NCI-H69 (cell line): ENCODE measurements around the gene KBTBD3.
A peak's percentile ranks its signal among the peaks of the same experiment; 100 is the strongest.

Experiments
- DNase-seq: peaks from one replicate; lab custom pipeline; 2025; lab: John Stamatoyannopoulos, UW

KBTBD3 gene

DNA sequence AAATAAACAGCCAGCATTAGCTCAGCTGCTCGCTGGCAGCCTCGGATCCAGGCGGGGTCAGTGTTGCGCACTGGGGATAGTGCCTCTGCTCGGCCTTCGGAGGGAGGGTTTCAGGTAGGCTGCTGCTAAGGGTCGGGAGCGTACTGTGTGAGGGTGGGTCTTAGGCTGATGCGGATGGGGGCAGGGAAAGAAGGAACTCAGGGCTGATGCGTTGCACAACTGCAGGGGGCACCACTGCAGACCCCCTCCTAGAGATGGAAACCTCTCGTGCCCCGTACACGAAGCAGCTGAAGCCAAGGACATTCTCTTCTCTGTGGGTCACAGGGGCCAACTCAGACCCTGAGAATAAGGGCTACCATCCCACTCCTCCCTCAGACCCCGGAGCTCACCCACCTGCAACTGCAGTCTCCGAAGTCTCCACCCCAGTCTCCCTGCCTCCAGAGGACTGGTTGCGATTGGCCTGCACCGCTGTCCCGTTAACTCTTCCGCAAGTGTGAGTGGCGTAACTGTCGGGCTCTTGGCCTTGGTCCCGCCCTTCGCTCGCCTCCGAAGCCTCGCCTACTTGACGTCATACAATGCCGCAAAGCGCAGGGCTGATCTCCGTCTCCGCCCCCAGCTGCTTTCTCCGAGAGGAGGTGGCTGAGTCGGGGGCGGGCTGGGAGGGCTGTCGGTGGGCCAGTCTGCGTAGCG, at the start of gene KBTBD3:
KBTBD3 (minus strand) TSS at position 429 of the 690 bp plus-strand sequence. CDS start 18,250 bp downstream, outside the sequence.
- DNase-seq = peak; percentile 100

DNA sequence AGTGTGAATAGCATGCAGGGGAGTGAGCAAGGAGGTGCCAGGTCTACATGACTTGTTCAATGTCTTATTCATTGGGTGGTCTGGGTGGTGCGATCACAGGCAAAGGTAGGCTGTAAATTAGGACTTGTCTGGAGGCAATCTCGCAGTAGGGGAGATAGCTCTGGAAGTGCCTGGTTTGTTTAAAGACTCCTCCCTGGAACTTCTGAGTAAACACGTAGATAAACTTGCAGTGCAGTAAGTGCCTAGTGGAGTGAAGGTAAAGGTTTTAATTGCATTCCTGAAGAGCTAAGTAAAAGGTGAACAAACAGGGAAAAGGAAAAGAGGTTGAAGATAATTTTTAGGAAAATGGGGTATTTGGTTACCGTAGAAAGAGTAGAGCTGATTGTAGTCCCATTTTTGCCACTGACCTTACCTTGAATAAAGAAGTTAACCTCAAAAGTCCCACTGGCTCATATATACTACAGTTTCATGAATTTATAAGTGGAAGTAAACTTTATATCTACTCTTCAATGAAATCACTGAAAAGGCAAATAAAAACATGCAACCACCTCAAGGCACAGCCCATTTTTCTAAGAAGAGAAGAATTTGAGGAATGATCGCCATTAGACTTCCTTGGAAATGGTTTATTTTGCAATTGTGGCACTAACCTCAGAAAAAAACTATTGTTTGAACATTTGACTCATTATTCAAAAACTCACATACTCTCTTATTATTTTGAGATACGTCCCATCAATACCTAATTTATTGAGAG, 44.6 kb upstream of the KBTBD3 start:
- DNase-seq = peak; percentile 75

GRCh38 chr11:106105986-106106385, 28.8 kb upstream of the KBTBD3 start:
- no peak for DNase-seq

DNA sequence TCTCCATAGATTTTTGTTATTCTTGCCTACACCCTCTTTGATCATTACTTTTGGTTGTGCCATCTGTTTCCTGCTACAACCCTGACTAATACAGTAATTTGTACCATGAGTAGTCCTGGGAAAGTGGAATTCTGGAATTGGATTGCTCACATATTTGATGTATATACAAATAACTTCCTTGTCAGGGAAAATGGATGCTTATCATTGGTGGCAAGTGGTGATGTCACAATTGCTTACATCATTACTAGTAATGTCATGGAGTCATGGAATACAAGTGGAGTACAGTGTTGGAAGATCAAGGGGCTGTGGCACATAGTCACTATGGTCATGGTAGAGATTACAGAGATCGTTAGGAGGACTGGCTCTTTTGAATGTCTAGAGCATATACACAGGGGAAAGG, 24.7 kb upstream of the KBTBD3 start:
- DNase-seq = no peak

- DNase-seq = no peak
Observed at GRCh38 chr11:106101370-106101769, 24.2 kb upstream of the KBTBD3 start.

GRCh38 chr11:106098893-106099553, 21.9 kb upstream of the KBTBD3 start:
- no peak for DNase-seq

DNA sequence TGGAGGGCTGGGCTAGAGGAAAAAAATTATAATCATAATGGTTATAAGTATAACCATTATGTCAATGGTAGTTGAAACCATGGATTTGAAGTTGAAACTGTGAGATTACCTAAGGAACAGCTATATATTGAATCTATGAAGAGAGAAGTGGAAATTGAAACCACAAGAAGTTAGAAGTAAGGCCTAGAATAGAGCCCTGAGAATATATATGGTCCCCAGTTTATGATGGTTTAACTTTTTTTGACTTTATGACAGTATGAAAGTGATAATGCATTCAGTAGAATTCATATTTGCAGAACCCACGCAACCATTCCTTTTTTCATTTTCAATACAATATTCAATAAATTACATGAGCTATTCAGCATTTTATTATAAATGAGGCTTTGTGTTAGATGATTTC, 15.3 kb upstream of the KBTBD3 start:
- no peak for DNase-seq

GRCh38 chr11:106091480-106092123, 14.5 kb upstream of the KBTBD3 start:
- no peak for DNase-seq

DNA sequence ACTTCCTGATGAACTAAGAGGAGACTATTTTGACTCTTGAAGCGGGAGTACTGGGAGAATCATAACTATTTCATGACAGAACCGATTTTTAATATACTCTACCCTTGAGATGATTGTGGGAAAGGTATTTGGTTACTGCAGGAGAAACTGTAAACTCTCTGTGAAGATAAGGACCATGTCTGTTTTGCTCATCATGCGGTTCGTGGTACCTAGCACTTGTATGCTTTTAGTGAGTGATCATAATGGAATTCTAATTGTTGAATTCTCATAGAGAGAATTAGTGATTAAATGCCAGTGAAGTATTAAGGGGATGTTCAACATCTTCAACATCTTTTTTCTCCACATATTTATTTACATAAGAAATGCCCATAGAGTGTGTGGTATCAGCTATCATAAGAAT, 11.7 kb upstream of the KBTBD3 start:
- DNase-seq = no peak

DNA sequence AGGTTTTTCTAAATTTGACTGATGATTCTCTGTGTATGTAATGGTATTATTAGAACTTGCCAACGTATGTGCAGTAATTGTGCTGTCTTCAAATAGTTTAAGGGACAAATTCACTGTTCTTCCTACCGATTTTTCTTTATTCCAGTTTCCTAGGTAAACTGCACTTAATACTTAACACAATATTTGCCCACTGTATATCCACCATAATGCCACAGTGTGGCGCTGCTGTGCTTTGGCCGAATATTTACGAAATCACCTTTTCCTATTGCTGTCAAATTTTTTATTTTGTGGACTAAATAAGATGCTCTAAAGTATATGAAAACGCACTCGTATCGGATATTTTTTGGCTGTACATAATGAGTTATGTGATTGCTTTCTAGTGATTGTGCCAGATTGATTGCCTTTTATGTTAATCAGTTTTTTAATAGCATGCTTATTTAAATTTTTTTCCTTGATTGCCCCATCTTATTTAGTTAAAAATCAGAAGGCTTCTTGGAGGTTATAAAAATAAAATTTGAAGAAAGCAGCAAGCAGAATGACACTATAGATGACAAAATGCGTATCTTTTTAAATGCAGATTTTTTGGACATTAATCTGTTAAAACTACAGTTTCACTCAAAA, 10.8 kb upstream of the KBTBD3 start:
- DNase-seq = peak; percentile 55

DNA sequence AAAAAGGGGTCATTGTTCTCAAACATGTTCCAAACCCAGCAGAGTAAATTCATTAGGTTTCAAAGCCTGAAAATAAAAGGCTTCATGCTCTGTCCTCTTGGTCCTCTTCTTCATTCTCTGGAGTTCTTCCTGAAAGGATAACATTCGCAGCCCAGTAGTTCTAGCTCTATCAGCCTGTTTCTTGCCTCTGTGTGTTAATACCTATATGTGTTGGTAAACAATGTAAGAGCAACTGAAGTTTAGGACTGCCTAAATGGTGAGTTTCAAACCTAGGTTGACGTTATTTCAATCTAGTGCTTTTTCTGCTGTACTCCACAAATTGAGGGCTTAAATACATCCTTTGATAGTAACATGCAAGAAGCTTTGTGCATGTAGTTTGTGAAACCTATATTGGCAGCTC, 9.7 kb upstream of the KBTBD3 start:
- DNase-seq = no peak

GRCh38 chr11:106086135-106086534, 9.0 kb upstream of the KBTBD3 start:
- no peak for DNase-seq

- DNase-seq = no peak
Observed at GRCh38 chr11:106082096-106082495, 4.9 kb upstream of the KBTBD3 start.

- peak; percentile 76 for DNase-seq
Observed at GRCh38 chr11:106077609-106078455, 685 bp upstream of the KBTBD3 start, which contains the start of gene AASDHPPT. Gene AASDHPPT (plus strand): TSS chr11:106077662. CDS start chr11:106077711, 49 bp downstream.

- DNase-seq = peak; percentile 71
Observed at GRCh38 chr11:106076171-106076918, 802 bp downstream of the KBTBD3 start.

GRCh38 chr11:106072804-106073203, 4.3 kb downstream of the KBTBD3 start:
- DNase-seq = no peak

GRCh38 chr11:106070606-106071005, 6.5 kb downstream of the KBTBD3 start:
- no peak for DNase-seq

DNA sequence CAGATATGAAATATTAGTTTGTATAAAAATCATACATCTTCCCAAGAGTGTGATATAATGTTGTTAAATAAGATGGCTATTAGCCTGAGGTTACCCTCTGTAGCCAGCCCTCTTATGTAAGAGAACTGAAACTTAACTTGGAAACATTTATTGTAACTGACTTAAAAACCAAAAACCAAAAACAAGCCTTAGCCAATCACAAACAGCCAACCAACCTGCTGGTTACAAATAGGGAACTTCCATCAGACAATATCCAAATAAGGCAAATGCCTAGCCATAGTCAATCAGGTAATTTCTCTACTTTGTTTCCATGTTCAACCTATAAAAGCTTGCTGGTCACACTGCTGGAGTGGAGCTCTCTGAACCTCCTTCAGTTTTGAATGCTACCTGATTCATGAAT, 14.1 kb downstream of the KBTBD3 start:
- no peak for DNase-seq

- no peak for DNase-seq
Observed at GRCh38 chr11:106061954-106062949, 14.9 kb downstream of the KBTBD3 start.
